RWPE1 (cell line): ENCODE results near the gene RSPH9.

Source experiments
- CTCF ChIA-PET: fragments of 350-600 bp; sonication (Branson Sonifier 250); formaldehyde crosslinking; extraction: SDS; loops from one replicate; lab custom pipeline; 2021; lab: Yijun Ruan, JAX
- POLR2A ChIA-PET: fragments of 400-600 bp; formaldehyde crosslinking; extraction: SDS; loops from one replicate; lab custom pipeline; 2020; ENCODE audit warnings: antibody characterized with exemption; ENCODE audit not compliant: low non-redundant PET; lab: Yijun Ruan, JAX
- DNase-seq: peaks from one replicate; pipeline ENCODE4 v3.0.0; 2012; ENCODE audit warnings: low spot score
- H3K27ac ChIP-seq: fragments of 450-650 bp; 2 replicates; pipeline ENCODE4 v1.5.1; 2017
- TF ChIP-seq, protein P1 (sequence below): fragments of 450-650 bp; conservative IDR thresholded peaks from 2 replicates; pipeline ENCODE4 v1.5.1; 2017; ENCODE audit warnings: low read depth, mild to moderate bottlenecking

RSPH9 gene

DNA sequence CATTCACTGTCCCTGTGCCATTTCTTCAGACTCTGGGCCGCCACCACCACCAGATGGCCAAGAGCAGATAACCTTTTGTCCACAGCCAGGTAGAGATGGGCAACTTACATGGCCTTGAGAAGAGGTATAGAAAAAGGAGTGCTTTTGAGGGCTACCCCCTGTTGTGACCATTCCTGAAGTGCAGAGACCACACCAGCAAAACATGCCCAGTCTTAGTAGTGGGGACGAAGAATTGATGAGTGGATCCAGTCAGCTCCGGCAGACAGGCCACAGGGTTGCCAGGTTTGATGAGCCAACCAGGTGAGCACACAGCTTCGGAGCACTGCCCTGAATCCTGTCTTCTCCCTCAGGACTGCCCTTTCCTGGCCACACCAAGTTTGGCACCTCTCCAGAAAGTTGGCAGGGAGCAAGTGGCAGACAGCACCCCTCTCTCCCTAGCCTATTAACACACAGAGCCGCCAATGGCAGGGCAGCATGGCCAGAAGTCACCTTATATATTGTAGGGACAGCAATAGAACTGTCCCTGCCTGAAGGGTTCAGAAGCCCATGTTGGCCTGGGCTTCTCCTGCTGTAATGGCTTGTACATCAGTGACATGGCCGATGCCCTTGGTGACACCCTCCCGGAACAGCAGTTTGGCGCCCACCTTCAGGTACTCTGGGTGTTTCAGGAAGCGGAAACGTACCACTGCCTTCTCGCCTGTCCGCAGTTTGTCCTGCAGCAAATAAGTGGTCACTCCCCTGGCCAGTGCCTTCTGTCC is 23.6 kb upstream of the RSPH9 start:
- CTCF ChIA-PET, result interaction anchor here (0.7 to 2.3 kb wide), 2 partner anchors 13 to 131 kb away, joined by 3 to 9 read pairs; no protein-coding TSS in a partner anchor
- TF ChIP-seq, protein P1, sequence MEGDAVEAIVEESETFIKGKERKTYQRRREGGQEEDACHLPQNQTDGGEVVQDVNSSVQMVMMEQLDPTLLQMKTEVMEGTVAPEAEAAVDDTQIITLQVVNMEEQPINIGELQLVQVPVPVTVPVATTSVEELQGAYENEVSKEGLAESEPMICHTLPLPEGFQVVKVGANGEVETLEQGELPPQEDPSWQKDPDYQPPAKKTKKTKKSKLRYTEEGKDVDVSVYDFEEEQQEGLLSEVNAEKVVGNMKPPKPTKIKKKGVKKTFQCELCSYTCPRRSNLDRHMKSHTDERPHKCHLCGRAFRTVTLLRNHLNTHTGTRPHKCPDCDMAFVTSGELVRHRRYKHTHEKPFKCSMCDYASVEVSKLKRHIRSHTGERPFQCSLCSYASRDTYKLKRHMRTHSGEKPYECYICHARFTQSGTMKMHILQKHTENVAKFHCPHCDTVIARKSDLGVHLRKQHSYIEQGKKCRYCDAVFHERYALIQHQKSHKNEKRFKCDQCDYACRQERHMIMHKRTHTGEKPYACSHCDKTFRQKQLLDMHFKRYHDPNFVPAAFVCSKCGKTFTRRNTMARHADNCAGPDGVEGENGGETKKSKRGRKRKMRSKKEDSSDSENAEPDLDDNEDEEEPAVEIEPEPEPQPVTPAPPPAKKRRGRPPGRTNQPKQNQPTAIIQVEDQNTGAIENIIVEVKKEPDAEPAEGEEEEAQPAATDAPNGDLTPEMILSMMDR, result no peak
- H3K27ac ChIP-seq, result peak overlapping the region; percentile 52
- POLR2A ChIA-PET, result no interaction called here
- DNase-seq, result no peak

- POLR2A ChIA-PET, result no interaction called here
- CTCF ChIA-PET, result interaction anchor here (2.3 kb wide), 1 partner anchor 14 kb away, joined by 9 read pairs; no protein-coding TSS in a partner anchor
- TF ChIP-seq, protein P1, result no peak
Observed at GRCh38 chr6:43621836-43622180, 23.0 kb upstream of the RSPH9 start.

GRCh38 chr6:43622541-43622940 is 22.3 kb upstream of the RSPH9 start:
- H3K27ac ChIP-seq, result peak overlapping the region; percentile 3
- no peak for DNase-seq
- CTCF ChIA-PET, result no interaction called here
- POLR2A ChIA-PET, result no interaction called here
- TF ChIP-seq, protein P1, result no peak

More at GRCh38 chr6:43621836-43622180, 23.0 kb upstream of the RSPH9 start:
- H3K27ac ChIP-seq, result peak overlapping the region; percentile 52
- no peak for DNase-seq

DNA sequence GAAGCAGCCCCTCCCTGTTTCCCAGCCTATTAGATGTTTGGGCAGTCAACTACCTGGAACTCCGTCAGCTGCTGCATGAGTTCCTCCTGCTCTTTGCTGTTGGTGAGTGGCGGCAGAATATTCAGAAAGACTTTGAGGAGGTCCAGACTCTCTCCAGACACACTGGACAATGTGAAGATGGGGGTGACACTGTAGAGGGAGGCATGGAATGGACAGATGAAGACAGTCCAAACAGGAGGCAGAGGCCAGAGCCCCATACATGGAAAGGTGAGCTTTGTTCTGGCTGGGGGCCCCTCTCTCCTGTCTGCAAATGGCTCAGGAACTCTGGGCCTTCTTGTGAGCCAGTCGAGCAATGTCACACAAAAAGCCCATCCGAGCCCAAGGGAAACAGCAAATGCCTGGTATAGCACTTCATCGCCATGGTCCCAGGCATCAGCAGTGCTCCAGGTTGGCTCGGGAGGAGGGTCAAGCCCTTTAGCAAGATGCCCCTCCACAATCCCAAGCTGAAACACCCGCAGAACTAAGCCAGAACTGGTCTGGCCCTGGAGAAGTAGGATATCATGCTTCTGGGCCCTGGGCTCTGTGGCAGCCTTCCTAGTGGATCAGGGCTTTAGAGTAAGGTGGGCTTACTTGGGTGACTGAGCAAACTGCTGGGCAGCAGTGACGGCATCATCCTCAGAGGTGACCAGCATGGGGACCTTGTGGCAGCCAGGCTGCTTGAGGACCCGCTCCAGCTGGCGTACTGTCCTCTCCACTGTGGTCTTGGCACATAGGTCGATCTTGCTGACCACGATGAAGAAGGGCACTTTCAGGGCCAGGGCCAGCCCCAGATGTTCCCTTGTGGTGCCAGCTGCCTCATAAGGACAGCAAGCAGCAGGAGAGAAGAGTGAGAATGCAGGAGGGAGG is 20.7 kb upstream of the RSPH9 start:
- TF ChIP-seq, protein P1, result no peak
- CTCF ChIA-PET, result interaction anchor here (1.1 kb wide), 1 partner anchor 43 kb away, joined by 4 read pairs; no protein-coding TSS in a partner anchor
- POLR2A ChIA-PET, result no interaction called here
- DNase-seq, result no peak
- H3K27ac ChIP-seq, result peak overlapping the region; percentile 6

DNA sequence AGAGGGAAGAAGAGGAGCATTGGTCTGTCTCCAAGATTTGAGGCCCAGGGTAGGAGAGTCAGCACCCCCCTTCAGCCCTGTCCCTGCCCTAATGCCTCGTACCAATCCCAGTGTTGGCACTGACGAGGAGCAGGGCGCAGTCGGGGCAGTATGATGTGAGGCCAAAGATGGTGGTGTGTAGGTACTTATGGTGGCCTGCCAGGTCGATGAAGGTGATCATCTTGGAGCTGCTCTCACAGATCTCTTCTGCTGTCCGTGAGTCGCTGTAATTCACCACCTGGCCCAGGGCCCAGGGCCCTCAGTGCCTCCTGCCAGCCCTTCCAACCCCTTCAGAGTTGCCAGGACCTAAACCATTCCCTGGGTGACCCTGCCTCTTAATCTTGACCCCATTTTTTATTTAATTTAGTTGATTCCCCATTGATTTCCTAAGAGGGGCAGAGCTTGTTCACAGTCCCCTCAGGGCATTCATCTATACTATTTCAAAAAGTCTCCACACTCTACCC is 20.0 kb upstream of the RSPH9 start:
- H3K27ac ChIP-seq, result peak overlapping the region; percentile 6
- DNase-seq, result no peak
- ChIA-PET POLR2A (no interaction called here), CTCF (interaction anchor here (1.1 kb wide), 1 partner anchor 42 kb away, joined by 4 read pairs; no protein-coding TSS in a partner anchor)
- TF ChIP-seq, protein P1, result no peak

- no peak for DNase-seq
- peak overlapping the region; percentile 99 for H3K27ac ChIP-seq
- ChIA-PET POLR2A (no interaction called here), CTCF (no interaction called here)
- TF ChIP-seq, protein P1, result no peak
Observed at GRCh38 chr6:43625393-43625992, 19.3 kb upstream of the RSPH9 start.
